Prostate gland (tissue), 2 donors: Measurements from ENCODE around the gene LARP4B.

Experiments used
- POLR2A ChIP-seq: fragments of 450-650 bp; IDR thresholded peaks from one replicate; pipeline ENCODE4 v1.6.1; 2016; ENCODE audit warnings: antibody characterized with exemption, mild to moderate bottlenecking
- POLR2AphosphoS5 ChIP-seq: sonication (generic); formaldehyde crosslinking; IDR thresholded peaks from one replicate; pipeline ENCODE4 v1.6.1; 2017; ENCODE audit warnings: antibody characterized with exemption
- TF ChIP-seq, protein P1 (sequence below), 4 experiments: fragments of 200-600 bp in 2 of 4; fragments of 450-650 bp in 2 of 4; sonication (generic) in 2 of 4; IDR thresholded peaks; 1 replicate in 3 of 4; 2 replicates in 1 of 4; pipeline ENCODE4 v1.5.1; 2016 to 2019; ENCODE audit warnings: antibody characterized with exemption in 4 of 4, mild to moderate bottlenecking in 2 of 4, moderate library complexity in 2 of 4

DNA sequence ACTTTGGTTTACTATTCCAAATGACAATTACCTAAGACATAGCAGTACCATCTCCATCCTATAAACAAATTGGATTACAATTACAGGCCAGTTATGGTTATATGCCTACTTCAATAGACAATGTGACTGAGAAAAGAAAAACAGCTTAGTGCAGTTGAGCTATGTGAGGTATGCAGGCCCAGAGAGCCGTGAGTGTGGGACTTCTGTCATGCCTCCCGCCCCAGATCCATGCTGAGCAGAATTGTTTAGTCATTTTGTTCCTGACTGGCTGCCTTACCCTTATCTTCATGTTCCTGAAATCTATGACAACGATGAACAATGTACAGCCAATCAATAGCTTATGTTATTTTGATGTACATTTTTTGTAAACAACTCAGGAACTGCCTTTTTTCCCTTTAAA is 21.7 kb downstream of the LARP4B start:
- TF ChIP-seq, protein P1, sequence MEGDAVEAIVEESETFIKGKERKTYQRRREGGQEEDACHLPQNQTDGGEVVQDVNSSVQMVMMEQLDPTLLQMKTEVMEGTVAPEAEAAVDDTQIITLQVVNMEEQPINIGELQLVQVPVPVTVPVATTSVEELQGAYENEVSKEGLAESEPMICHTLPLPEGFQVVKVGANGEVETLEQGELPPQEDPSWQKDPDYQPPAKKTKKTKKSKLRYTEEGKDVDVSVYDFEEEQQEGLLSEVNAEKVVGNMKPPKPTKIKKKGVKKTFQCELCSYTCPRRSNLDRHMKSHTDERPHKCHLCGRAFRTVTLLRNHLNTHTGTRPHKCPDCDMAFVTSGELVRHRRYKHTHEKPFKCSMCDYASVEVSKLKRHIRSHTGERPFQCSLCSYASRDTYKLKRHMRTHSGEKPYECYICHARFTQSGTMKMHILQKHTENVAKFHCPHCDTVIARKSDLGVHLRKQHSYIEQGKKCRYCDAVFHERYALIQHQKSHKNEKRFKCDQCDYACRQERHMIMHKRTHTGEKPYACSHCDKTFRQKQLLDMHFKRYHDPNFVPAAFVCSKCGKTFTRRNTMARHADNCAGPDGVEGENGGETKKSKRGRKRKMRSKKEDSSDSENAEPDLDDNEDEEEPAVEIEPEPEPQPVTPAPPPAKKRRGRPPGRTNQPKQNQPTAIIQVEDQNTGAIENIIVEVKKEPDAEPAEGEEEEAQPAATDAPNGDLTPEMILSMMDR (IDR thresholded peaks at IDR 0.05), result no peak
- TF ChIP-seq POLR2AphosphoS5 (no peak), POLR2A (no peak)
